Endothelial cell of umbilical vein (primary cell): ENCODE measurements around the gene NAP1L4.

Experiments used
- CTCF ChIP-seq, 2 donors: IDR thresholded peaks; 1 replicate in 1 of 2; 2 replicates in 1 of 2; pipeline ENCODE4 v1.5.1; 2011; ENCODE audit warnings: low read length in 2 of 2, mild to moderate bottlenecking in 2 of 2, moderate library complexity in 2 of 2, control low read depth in 1 of 2, inconsistent platforms in 1 of 2, low read depth in 1 of 2; ENCODE audit not compliant: insufficient read depth in 1 of 2; ENCODE audit errors: extremely low read depth in 1 of 2
- EZH2 ChIP-seq: IDR thresholded peaks from 2 replicates; pipeline ENCODE4 v1.6.1; 2012; ENCODE audit warnings: borderline replicate concordance, low read depth, mild to moderate bottlenecking, moderate library complexity, low read length, inconsistent platforms; ENCODE audit not compliant: severe bottlenecking
- MAX ChIP-seq: IDR thresholded peaks from 2 replicates; pipeline ENCODE4 v1.6.1; 2011; ENCODE audit not compliant: insufficient read depth, insufficient read length
- MYC ChIP-seq: IDR thresholded peaks from one replicate; pipeline ENCODE4 v1.6.1; 2011; ENCODE audit warnings: mild to moderate bottlenecking, low read depth, low read length
- POLR2A ChIP-seq: IDR thresholded peaks from 2 replicates; pipeline ENCODE4 v1.6.1; 2012; ENCODE audit warnings: low read depth, mild to moderate bottlenecking, control low read depth, low read length
- POLR2AphosphoS5 ChIP-seq: IDR thresholded peaks from 2 replicates; pipeline ENCODE4 v1.6.1; 2012; ENCODE audit warnings: low read depth, mild to moderate bottlenecking, control low read depth, low read length, moderate library complexity; ENCODE audit not compliant: insufficient read depth

- TF ChIP-seq POLR2AphosphoS5 (no peak), CTCF (IDR thresholded peaks at IDR 0.05; ENCODE audit: extremely low read depth in 1 of 2, insufficient read depth in 1 of 2, low read depth in 1 of 2, low read length in 2 of 2) (no peak), POLR2A (no peak), MYC (no peak), EZH2 (no peak), MAX (no peak)
Observed at GRCh38 chr11:2934611-2935239, 57.4 kb downstream of the NAP1L4 start.
